ENCODE results near the gene C2. TPM values are rescaled to one million over a fixed set of nuclear protein-coding genes. Genes with fewer than 3 reads are reported as not detected.

The C2 gene
- total RNA-seq, 1 donor from 2014 or later = 0.63 TPM

DNA sequence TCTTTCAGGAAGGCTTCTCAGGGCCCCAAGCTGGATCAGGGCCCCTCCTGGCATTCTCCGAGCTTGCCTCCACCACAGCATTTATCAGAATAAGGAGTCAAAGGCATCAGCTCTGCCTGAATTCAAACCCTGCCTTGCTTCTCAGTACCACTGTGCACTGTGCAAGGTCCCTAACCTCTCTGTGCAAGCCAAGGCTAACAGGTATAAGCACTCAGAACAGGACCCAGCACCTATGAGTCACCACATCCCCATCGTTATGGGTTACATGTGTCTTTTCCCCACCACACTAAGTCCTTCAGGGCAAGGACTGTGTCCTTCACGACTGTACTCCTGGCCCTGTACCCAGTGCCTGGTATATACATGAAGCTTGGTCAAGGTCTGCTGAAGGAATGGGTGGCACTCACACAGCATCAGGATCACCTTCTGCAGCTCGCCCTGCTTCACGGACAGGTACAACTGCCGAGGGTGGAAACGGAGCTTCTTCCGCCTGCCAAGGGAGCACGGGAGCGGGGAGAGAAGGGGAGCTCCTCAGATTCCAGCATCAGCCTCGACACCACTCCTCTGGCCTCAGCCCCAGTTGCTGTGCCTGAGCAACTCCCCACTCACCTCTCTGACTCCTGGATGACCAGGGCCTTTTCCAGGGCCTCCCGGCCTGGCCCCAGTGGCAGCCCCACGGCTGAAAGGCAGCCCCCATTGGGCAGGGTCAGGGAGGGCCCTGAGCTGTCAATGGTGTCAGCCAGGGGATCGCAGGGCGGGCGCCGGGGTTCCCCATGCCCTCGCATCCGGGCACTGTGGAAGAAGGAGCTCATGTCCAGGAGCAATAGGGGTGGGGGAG lies 40.1 kb upstream of the C2 start:
- TF ChIP-seq, protein P1, sequence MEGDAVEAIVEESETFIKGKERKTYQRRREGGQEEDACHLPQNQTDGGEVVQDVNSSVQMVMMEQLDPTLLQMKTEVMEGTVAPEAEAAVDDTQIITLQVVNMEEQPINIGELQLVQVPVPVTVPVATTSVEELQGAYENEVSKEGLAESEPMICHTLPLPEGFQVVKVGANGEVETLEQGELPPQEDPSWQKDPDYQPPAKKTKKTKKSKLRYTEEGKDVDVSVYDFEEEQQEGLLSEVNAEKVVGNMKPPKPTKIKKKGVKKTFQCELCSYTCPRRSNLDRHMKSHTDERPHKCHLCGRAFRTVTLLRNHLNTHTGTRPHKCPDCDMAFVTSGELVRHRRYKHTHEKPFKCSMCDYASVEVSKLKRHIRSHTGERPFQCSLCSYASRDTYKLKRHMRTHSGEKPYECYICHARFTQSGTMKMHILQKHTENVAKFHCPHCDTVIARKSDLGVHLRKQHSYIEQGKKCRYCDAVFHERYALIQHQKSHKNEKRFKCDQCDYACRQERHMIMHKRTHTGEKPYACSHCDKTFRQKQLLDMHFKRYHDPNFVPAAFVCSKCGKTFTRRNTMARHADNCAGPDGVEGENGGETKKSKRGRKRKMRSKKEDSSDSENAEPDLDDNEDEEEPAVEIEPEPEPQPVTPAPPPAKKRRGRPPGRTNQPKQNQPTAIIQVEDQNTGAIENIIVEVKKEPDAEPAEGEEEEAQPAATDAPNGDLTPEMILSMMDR (IDR thresholded peaks at IDR 0.05; ENCODE audit: insufficient read depth, low read length, poor library complexity, severe bottlenecking) = no peak
- no peak for DNase-seq (ENCODE audit: low read depth)
- peaks cover 7% of the 10 kb centered on the region for H3K36me3 ChIP-seq (ENCODE audit: control insufficient read depth, insufficient read depth, low read length)
- no peak overlapping the region for H3K4me3 ChIP-seq (ENCODE audit: low read depth, low read length)
- H3K27me3 ChIP-seq (ENCODE audit: control insufficient read depth, insufficient read depth, low read length) = no peaks in the 10 kb centered on the region

- TF ChIP-seq, protein P1 (IDR thresholded peaks at IDR 0.05; ENCODE audit: insufficient read depth, low read length, poor library complexity, severe bottlenecking) = peak; percentile 80
- peaks cover 4% of the 10 kb centered on the region for H3K36me3 ChIP-seq (ENCODE audit: control insufficient read depth, insufficient read depth, low read length)
- DNase-seq (ENCODE audit: low read depth) = no peak
- no peak overlapping the region for H3K4me3 ChIP-seq (ENCODE audit: low read depth, low read length)
- no peaks in the 10 kb centered on the region for H3K27me3 ChIP-seq (ENCODE audit: control insufficient read depth, insufficient read depth, low read length)
Observed at GRCh38 chr6:31888276-31889258, 39.0 kb upstream of the C2 start.

GRCh38 chr6:31889331-31889972 lies 38.1 kb upstream of the C2 start:
- H3K4me3 ChIP-seq (ENCODE audit: low read depth, low read length) = no peak overlapping the region
- DNase-seq (ENCODE audit: low read depth) = no peak
- no peaks in the 10 kb centered on the region for H3K27me3 ChIP-seq (ENCODE audit: control insufficient read depth, insufficient read depth, low read length)
- TF ChIP-seq, protein P1 (IDR thresholded peaks at IDR 0.05; ENCODE audit: insufficient read depth, low read length, poor library complexity, severe bottlenecking) = no peak
- H3K36me3 ChIP-seq (ENCODE audit: control insufficient read depth, insufficient read depth, low read length) = peaks cover 4% of the 10 kb centered on the region

GRCh38 chr6:31892821-31893220 lies 34.7 kb upstream of the C2 start:
- H3K27me3 ChIP-seq (ENCODE audit: control insufficient read depth, insufficient read depth, low read length) = no peaks in the 10 kb centered on the region
- TF ChIP-seq, protein P1 (IDR thresholded peaks at IDR 0.05; ENCODE audit: insufficient read depth, low read length, poor library complexity, severe bottlenecking) = no peak
- no peak overlapping the region for H3K4me3 ChIP-seq (ENCODE audit: low read depth, low read length)
- peaks cover 1% of the 10 kb centered on the region for H3K36me3 ChIP-seq (ENCODE audit: control insufficient read depth, insufficient read depth, low read length)
- DNase-seq (ENCODE audit: low read depth) = no peak

GRCh38 chr6:31896493-31896855 lies 31.0 kb upstream of the C2 start:
- peak overlapping the region; percentile 83 for H3K4me3 ChIP-seq (ENCODE audit: low read depth, low read length)
- TF ChIP-seq, protein P1 (IDR thresholded peaks at IDR 0.05; ENCODE audit: insufficient read depth, low read length, poor library complexity, severe bottlenecking) = no peak
- peaks cover 1% of the 10 kb centered on the region for H3K36me3 ChIP-seq (ENCODE audit: control insufficient read depth, insufficient read depth, low read length)
- no peaks in the 10 kb centered on the region for H3K27me3 ChIP-seq (ENCODE audit: control insufficient read depth, insufficient read depth, low read length)
- DNase-seq (ENCODE audit: low read depth) = no peak

Measured in kidney epithelial cell (primary cell).